K562 (cell line): ENCODE results near the gene POLR1H. TPM values are rescaled to one million over a fixed set of nuclear protein-coding genes. Genes with fewer than 3 reads are reported as not detected.

Experiments
- ATF3 ChIP-seq, 2 experiments: fragments of 450-650 bp in 1 of 2; sonication (generic) in 1 of 2; formaldehyde crosslinking in 1 of 2; IDR thresholded peaks in 1 of 2; conservative IDR thresholded peaks in 1 of 2; 2 replicates each; pipeline versions ENCODE4 v1.6.1 to v1.8.1; 2016 to 2023; ENCODE audit warnings: mild to moderate bottlenecking in 2 of 2, moderate library complexity in 2 of 2, inconsistent platforms in 1 of 2, missing genetic modification reagents in 1 of 2
- BHLHE40 ChIP-seq: IDR thresholded peaks from 2 replicates; pipeline ENCODE4 v1.6.1; 2011; ENCODE audit warnings: low read length, improper control_type of control experiment
- FOXP4 ChIP-seq: sonication (generic); formaldehyde crosslinking; IDR thresholded peaks from 2 replicates; pipeline ENCODE4 v1.8.0; 2022; ENCODE audit warnings: mild to moderate bottlenecking, missing genetic modification reagents, borderline replicate concordance
- GABPB1 ChIP-seq: sonication (generic); formaldehyde crosslinking; IDR thresholded peaks from 2 replicates; pipeline ENCODE4 v1.8.0; 2022; ENCODE audit warnings: mild to moderate bottlenecking, missing genetic modification reagents
- JUND ChIP-seq, 2 experiments: IDR thresholded peaks; 2 replicates in 1 of 2; 3 replicates in 1 of 2; pipeline ENCODE4 v1.6.1; 2011; ENCODE audit warnings: borderline replicate concordance in 2 of 2, low read depth in 2 of 2, low read length in 2 of 2, improper control_type of control experiment in 1 of 2, missing biosample characterization in 1 of 2, missing genetic modification characterization in 1 of 2, missing genetic modification reagents in 1 of 2
- RERE ChIP-seq: sonication (generic); formaldehyde crosslinking; IDR thresholded peaks from 2 replicates; pipeline ENCODE4 v1.8.0; 2023; ENCODE audit warnings: missing genetic modification reagents, mild to moderate bottlenecking, borderline replicate concordance
- SAP30 ChIP-seq: fragments of 200-600 bp; sonication (generic); IDR thresholded peaks from 2 replicates; pipeline ENCODE4 v1.6.1; 2012; ENCODE audit warnings: borderline replicate concordance, low read depth, mild to moderate bottlenecking, moderate library complexity, low read length, control low read depth, inconsistent platforms; ENCODE audit not compliant: insufficient read depth, poor library complexity, severe bottlenecking
- THRA ChIP-seq: fragments of 450-650 bp; IDR thresholded peaks from 2 replicates; pipeline ENCODE4 v1.6.1; 2017; ENCODE audit warnings: mild to moderate bottlenecking, moderate library complexity
- TSC22D4 ChIP-seq: fragments of 450-650 bp; IDR thresholded peaks from 2 replicates; pipeline ENCODE4 v1.6.1; 2016; ENCODE audit warnings: missing genetic modification characterization, missing biosample characterization, control low read depth
- ZKSCAN3 ChIP-seq: fragments of 250-450 bp; sonication (Bioruptor Pico); IDR thresholded peaks from 2 replicates; pipeline ENCODE4 v1.4.0; 2020
- ZNF184 ChIP-seq: sonication (generic); formaldehyde crosslinking; IDR thresholded peaks from 2 replicates; pipeline ENCODE4 v1.5.0; 2020; ENCODE audit warnings: missing genetic modification reagents
- ZNF436 ChIP-seq: fragments of 250-450, 450-650 bp; sonication (Bioruptor Pico); formaldehyde crosslinking; IDR thresholded peaks from 2 replicates; pipeline ENCODE4 v1.7.0; 2020; ENCODE audit warnings: mild to moderate bottlenecking
- ZSCAN32 ChIP-seq: fragments of 450-650 bp; formaldehyde crosslinking; IDR thresholded peaks from 2 replicates; pipeline ENCODE4 v1.4.0; 2020; ENCODE audit warnings: mild to moderate bottlenecking, moderate library complexity
- polyA plus RNA-seq, 8 experiments: library from polyadenylated mRNA; depleted of rRNA in 4 of 8; stranded (reverse) in 5 of 8; unstranded in 3 of 8; fragments of >200 nt; fragmentation: Nextera tagmentation in 2 of 8; fragmentation: Illumina TruSeq in 1 of 8; extraction: Ambion mirVana in 2 of 8; extraction: Trizol in 1 of 8; gene quantifications; 2 replicates each; pipeline versions ENCODE4 v1.2.1 to v1.2.3, GENCODE V29; 2011 to 2014; ENCODE audit warnings: inconsistent platforms in 1 of 8, missing spikeins in 1 of 8
- total RNA-seq, 7 experiments: library from RNA; depleted of rRNA in 6 of 7; stranded (reverse); fragments of >200 nt in 6 of 7; fragmentation: Illumina TruSeq in 2 of 7; extraction: Trizol in 2 of 7; gene quantifications; 2 replicates each; pipeline versions ENCODE4 v1.2.1 to v1.2.3, GENCODE V29; 2011 to 2021; ENCODE audit warnings: low replicate concordance in 1 of 7

The POLR1H gene
- total and polyA plus RNA-seq, 9 of the 15 experiments (the other 6 are each of a cell fraction or from before 2014, with no cell fraction given), result 92.2 to 333 (median 143) TPM

GRCh38 chr6:30102970-30103871 is 42.2 kb downstream of the POLR1H start (continued):
- no peak for TF ChIP-seq RERE
- no peak for TF ChIP-seq ZNF184 (CRISPR knock-in tag)
- no peak for TF ChIP-seq SAP30
- no peak for TF ChIP-seq ZSCAN32
- TF ChIP-seq TSC22D4 (tag), result no peak
- no peak for TF ChIP-seq BHLHE40
- TF ChIP-seq GABPB1, result peak; percentile 87
- no peak for TF ChIP-seq FOXP4 (CRISPR knock-in tag)
- TF ChIP-seq ATF3 (IDR thresholded peaks at IDR 0.05), result no peak
- TF ChIP-seq ATF3 (CRISPR knock-in tag; conservative IDR thresholded peaks at IDR 0.05), result no peak
- TF ChIP-seq ZKSCAN3 (CRISPR knock-in tag), result no peak
- TF ChIP-seq JUND (IDR thresholded peaks at IDR 0.05; ENCODE audit: borderline replicate concordance, low read depth, low read length), result 0 out of 2 replicates have a peak, but pooled peaks have one; percentile 33
- no peak; the same call in 2 of the 3 replicates for TF ChIP-seq JUND (tag; IDR thresholded peaks at IDR 0.05; ENCODE audit: borderline replicate concordance, low read depth, low read length)
- no peak for TF ChIP-seq ZNF436 (CRISPR knock-in tag)
- TF ChIP-seq THRA, result no peak
